Right forelimb (tissue), 1 donor: Measurements from ENCODE around the gene DNAJB9.

Experiments
- DNase-seq: peaks from one replicate; pipeline ENCODE4 v3.0.0-alpha.2; 2018

The DNAJB9 gene

GRCh38 chr7:108611268-108611667 is 41.6 kb downstream of the DNAJB9 start:
- DNase-seq = no peak

- DNase-seq = no peak
Measured at GRCh38 chr7:108613147-108613948, 43.7 kb downstream of the DNAJB9 start.

DNA sequence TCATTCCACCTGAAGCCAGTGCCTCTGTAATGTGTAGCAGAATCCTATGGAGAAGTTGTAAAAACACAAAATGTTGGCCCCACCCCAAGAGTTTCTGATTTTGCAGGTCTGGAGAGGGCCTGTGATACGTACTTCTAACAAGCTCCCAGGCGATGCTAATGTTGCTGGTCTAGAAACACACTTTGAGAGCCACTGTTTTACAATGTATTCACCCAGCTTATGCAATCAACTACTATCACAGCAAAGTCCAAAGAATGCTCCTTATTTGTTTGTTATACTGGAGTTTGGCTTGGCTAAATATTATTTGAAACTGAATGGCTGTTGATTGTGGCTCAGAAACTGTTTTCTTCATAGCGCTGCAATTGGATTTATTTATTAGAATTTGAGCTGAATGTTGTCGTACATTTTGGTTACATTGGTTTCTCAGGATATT is 44.3 kb downstream of the DNAJB9 start:
- no peak for DNase-seq

- no peak for DNase-seq
Measured at GRCh38 chr7:108614896-108615295, 45.2 kb downstream of the DNAJB9 start.

DNA sequence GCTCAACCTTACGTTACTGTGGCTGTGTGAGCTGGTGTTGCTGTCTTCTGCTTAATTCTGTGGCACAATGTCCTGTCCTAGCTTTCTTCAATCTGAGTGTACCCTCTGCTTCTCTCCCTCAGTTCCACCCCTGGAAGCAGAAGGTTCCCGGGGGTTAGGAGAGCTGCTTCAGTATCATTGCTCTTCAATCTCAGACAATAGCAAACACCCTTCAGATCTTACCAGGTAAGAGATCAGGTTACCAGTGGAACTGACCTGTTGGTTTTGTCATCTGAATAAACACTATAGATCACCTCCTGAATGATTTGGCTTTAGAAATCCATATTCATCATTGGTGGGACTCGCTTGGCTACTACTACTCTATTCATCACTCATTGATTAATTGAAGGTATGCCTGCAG is 48.4 kb downstream of the DNAJB9 start:
- no peak for DNase-seq

GRCh38 chr7:108623220-108623619 is 53.5 kb downstream of the DNAJB9 start:
- DNase-seq = no peak
